ENCODE measurements around the gene RASA3. TPM values are rescaled to one million over a fixed set of nuclear protein-coding genes. Genes with fewer than 3 reads are reported as not detected.

Gene RASA3
- total and polyA plus RNA-seq, 2 of the 4 experiments (the other 2 are of a cell fraction), result 21.0 to 31.4 TPM

- H3K9ac ChIP-seq (ENCODE audit: low read depth, low read length), result no peak overlapping the region
- H2BK5ac ChIP-seq (ENCODE audit: low read depth, low read length, poor library complexity, severe bottlenecking), result no peak overlapping the region
- H3K36me3 ChIP-seq (ENCODE audit: control insufficient read depth, insufficient read depth, low read length), result no peaks in the 10 kb centered on the region
- H2BK20ac ChIP-seq (ENCODE audit: low read depth, low read length), result no peak overlapping the region
- no peak overlapping the region for H3K27ac ChIP-seq (ENCODE audit: insufficient read depth, low read length)
- 77% methylated on average over 15 of the region's 26 CpGs; no CpG with 5 or more reads in 1 of the 2 experiments for WGBS, 2 experiments (ENCODE audit: extremely low coverage in 2 of 2, insufficient read length in 1 of 2)
- no peaks in the 10 kb centered on the region for H3K9me1 ChIP-seq (ENCODE audit: insufficient read depth, low read length)
- H3K27me3 ChIP-seq (ENCODE audit: control insufficient read depth, insufficient read depth, low read length), result peaks cover 49% of the 10 kb centered on the region
- POLR2A ChIA-PET (ENCODE audit: unreplicated experiment), result no interaction called here
- no peak overlapping the region for H4K5ac ChIP-seq (ENCODE audit: low read depth, low read length)
- no peak overlapping the region for H3K4me2 ChIP-seq (ENCODE audit: low read depth, low read length)
- H3K18ac ChIP-seq (ENCODE audit: low read depth, low read length), result no peak overlapping the region
- H2AK5ac ChIP-seq (ENCODE audit: low read depth, low read length), result no peak overlapping the region; the same call in 1 of the 2 replicates
- H4K8ac ChIP-seq (ENCODE audit: low read depth in 2 of 2, low read length in 2 of 2), result no peak overlapping the region
- TF ChIP-seq MXI1 (IDR thresholded peaks at IDR 0.05; ENCODE audit: borderline replicate concordance, low read depth, low read length) (no peak), MAZ (IDR thresholded peaks at IDR 0.05; ENCODE audit: borderline replicate concordance, low read depth, low read length) (no peak), SMC3 (IDR thresholded peaks at IDR 0.05; ENCODE audit: low read depth, low read length) (no peak)
- dilution Hi-C loops (cut with HindIII; ENCODE audit: low sequenced_read_pairs, unreplicated experiment), result no loop called here
- no peaks in the 10 kb centered on the region; the same call in 1 of the 2 replicates for H3K9me3 ChIP-seq (ENCODE audit: control insufficient read depth, insufficient read depth, low read length)
- H2AFZ ChIP-seq (replicated peaks; ENCODE audit: low read length, poor library complexity), result no peak overlapping the region
- no peaks in the 10 kb centered on the region; the same call in 1 of the 2 replicates for H4K20me1 ChIP-seq (ENCODE audit: insufficient read depth, low read length)
- H2BK120ac ChIP-seq (ENCODE audit: low read depth, low read length), result no peak overlapping the region
- H4K91ac ChIP-seq (ENCODE audit: insufficient read depth, low read depth, low read length), result no peak overlapping the region
- H3K23ac ChIP-seq (ENCODE audit: low read depth, low read length), result no peak overlapping the region
- H3K56ac ChIP-seq (ENCODE audit: extremely low read depth, insufficient read depth, low read length), result no peak overlapping the region
- in situ Hi-C loops (cut with MboI; ENCODE audit: low sequenced_read_pairs), result no loop called here
- BruUV-seq (replicated peaks), result no TSS peak
- H2BK15ac ChIP-seq (ENCODE audit: low read depth, low read length), result no peak overlapping the region
- no peaks in the 10 kb centered on the region for H3K79me1 ChIP-seq (ENCODE audit: low read depth in 1 of 2, low read length in 2 of 2)
- H3K14ac ChIP-seq (replicated peaks; ENCODE audit: low read depth, low read length), result no peak overlapping the region
- H3K4me1 ChIP-seq (ENCODE audit: control insufficient read depth, insufficient read depth, low read length), result peaks cover 2% of the 10 kb centered on the region; the same call in 1 of the 2 replicates
- H2AK9ac ChIP-seq (replicated peaks; ENCODE audit: low read depth, low read length, poor library complexity), result no peak overlapping the region
- no peak overlapping the region for H3K4ac ChIP-seq (ENCODE audit: low read depth, low read length)
- ATAC-seq (ENCODE audit: low read depth), result no peak
- no peak for DNase-seq
- intact Hi-C loops (cut with micrococcal nuclease), result no loop called here
- CTCF ChIA-PET, result no interaction called here
- H3K4me3 ChIP-seq (ENCODE audit: insufficient read depth, low read depth, low read length), result no peak overlapping the region
Observed at GRCh38 chr13:114164681-114165429, 32.4 kb upstream of the RASA3 start.

Measured in IMR-90 (cell line).